ENCODE measurements around the gene DGKE.

DNA sequence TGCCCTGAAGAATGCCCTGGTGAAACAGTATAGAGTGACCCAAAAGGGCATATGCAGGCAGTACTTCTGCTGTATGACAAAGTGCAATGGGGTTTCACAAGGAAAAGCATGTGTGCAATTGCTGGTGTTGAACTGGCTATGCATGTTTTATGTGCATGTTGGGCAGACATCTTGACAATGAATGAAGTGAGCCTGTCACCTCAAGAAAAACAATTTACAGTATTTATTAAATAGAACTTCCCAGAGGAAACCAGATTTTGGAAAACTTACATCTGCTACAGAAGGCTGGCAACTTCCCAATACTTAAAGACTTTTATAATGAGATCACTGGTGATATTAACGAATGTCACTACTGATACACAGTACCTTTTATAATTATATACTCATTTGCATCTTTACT, 30.9 kb upstream of the DGKE start:
- TF ChIP-seq, protein P1, sequence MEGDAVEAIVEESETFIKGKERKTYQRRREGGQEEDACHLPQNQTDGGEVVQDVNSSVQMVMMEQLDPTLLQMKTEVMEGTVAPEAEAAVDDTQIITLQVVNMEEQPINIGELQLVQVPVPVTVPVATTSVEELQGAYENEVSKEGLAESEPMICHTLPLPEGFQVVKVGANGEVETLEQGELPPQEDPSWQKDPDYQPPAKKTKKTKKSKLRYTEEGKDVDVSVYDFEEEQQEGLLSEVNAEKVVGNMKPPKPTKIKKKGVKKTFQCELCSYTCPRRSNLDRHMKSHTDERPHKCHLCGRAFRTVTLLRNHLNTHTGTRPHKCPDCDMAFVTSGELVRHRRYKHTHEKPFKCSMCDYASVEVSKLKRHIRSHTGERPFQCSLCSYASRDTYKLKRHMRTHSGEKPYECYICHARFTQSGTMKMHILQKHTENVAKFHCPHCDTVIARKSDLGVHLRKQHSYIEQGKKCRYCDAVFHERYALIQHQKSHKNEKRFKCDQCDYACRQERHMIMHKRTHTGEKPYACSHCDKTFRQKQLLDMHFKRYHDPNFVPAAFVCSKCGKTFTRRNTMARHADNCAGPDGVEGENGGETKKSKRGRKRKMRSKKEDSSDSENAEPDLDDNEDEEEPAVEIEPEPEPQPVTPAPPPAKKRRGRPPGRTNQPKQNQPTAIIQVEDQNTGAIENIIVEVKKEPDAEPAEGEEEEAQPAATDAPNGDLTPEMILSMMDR (IDR thresholded peaks at IDR 0.05; ENCODE audit: insufficient read depth, low read length, poor library complexity, severe bottlenecking) = no peak
- no peak for TF ChIP-seq EZH2phosphoT487 (conservative IDR thresholded peaks at IDR 0.05; ENCODE audit: low read length)
